VCaP (cell line): ENCODE measurements around the gene LSM12.
A peak's percentile ranks its signal among the peaks of the same experiment; 100 is the strongest.
"Not testable (repeated sequence)": the region's sequence is repeated elsewhere in the genome, so short reads cannot be mapped to it uniquely, and the experiment has no call there.

ENCODE experiments used
- H3K27ac ChIP-seq: fragments of 450-650 bp; 2 replicates; pipeline ENCODE4 v1.5.1; 2017
- TF ChIP-seq, protein P1 (sequence below): fragments of 450-650 bp; conservative IDR thresholded peaks from 2 replicates; pipeline ENCODE4 v1.5.1; 2017; ENCODE audit warnings: mild to moderate bottlenecking, moderate library complexity

LSM12 gene

DNA sequence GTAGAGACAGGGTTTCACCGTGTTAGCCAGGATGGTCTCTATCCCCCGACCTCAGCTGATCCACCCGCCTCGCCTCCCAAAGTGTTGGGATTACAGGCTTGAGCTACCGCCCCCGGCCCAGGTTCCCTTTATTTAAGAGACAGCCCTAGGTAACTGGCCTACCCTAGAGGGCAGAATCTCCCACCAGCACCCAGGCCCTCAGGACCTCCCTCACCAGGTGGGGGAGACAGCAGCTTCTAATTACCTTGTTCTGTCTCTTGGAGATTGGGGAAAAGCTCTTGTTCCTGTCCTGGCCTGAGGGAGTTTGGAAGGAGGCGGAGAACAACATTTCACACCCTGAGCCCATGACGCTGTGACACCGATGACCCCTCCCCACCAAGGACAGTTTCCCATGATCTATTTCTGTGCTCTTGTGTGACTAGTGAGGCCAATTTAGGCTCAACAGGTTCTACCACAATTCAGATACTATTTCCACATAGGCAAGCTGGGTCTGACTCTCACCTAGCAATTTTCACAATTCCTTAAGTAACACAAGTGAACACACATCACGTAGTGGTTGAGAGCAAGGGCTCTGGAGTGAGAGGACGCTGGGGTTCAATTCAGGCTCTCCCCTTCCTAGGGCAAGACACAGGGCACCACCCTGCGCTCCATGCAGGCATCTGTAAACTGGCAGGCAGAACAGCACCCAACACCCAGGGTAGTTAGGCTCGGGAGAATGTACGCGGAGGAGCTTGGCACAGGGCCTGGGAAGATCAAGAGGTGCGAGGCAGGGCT, 36.6 kb upstream of the LSM12 start:
- TF ChIP-seq, protein P1, sequence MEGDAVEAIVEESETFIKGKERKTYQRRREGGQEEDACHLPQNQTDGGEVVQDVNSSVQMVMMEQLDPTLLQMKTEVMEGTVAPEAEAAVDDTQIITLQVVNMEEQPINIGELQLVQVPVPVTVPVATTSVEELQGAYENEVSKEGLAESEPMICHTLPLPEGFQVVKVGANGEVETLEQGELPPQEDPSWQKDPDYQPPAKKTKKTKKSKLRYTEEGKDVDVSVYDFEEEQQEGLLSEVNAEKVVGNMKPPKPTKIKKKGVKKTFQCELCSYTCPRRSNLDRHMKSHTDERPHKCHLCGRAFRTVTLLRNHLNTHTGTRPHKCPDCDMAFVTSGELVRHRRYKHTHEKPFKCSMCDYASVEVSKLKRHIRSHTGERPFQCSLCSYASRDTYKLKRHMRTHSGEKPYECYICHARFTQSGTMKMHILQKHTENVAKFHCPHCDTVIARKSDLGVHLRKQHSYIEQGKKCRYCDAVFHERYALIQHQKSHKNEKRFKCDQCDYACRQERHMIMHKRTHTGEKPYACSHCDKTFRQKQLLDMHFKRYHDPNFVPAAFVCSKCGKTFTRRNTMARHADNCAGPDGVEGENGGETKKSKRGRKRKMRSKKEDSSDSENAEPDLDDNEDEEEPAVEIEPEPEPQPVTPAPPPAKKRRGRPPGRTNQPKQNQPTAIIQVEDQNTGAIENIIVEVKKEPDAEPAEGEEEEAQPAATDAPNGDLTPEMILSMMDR, result no peak

GRCh38 chr17:44101858-44102257, 35.4 kb upstream of the LSM12 start:
- not testable (repeated sequence) for H3K27ac ChIP-seq

More for the DNA sequence above, 36.6 kb upstream of the LSM12 start:
- H3K27ac ChIP-seq, result peak overlapping the region; percentile 47

DNA sequence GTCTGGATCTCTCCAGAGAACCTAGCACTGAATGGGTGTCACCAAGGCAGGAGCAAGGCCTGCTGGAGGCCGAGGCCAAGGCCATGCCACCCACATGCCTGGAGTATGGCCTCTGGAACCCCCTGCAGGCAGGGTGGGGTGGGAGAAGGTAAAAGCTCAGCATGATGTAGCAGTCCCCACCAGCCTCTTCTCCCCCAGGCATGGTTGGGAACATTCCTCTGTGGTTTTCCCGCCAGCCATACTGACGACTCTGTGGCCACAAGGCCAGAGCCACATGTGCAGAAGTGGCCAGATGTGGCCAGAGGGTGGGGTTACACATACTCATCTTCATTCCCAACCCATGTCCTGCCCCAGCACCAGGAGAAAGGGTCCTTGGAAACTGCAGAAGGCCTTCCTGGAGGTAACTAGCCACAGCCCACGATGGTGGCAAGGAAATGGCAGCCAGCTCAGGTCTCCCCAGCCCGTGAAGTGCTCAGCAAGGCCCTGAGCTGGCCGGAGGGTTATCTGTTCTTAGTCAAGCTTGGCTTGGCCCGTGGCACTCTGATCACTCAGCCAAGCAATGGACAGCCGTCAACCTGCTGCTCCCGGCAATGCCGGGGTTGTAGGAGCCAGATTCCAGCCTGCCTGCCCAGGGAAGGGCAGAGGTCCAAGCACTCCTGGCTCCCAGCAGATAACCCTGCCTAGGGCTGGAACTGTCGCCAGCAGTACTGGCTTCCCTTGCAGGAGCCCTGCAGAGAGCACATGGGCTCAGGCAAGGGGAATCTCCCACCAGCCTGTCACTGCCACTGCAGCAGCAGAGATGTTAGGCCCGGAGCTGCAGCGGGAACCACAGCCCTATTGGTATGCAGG, 30.9 kb upstream of the LSM12 start:
- H3K27ac ChIP-seq, result no peak overlapping the region
- TF ChIP-seq, protein P1, result no peak

DNA sequence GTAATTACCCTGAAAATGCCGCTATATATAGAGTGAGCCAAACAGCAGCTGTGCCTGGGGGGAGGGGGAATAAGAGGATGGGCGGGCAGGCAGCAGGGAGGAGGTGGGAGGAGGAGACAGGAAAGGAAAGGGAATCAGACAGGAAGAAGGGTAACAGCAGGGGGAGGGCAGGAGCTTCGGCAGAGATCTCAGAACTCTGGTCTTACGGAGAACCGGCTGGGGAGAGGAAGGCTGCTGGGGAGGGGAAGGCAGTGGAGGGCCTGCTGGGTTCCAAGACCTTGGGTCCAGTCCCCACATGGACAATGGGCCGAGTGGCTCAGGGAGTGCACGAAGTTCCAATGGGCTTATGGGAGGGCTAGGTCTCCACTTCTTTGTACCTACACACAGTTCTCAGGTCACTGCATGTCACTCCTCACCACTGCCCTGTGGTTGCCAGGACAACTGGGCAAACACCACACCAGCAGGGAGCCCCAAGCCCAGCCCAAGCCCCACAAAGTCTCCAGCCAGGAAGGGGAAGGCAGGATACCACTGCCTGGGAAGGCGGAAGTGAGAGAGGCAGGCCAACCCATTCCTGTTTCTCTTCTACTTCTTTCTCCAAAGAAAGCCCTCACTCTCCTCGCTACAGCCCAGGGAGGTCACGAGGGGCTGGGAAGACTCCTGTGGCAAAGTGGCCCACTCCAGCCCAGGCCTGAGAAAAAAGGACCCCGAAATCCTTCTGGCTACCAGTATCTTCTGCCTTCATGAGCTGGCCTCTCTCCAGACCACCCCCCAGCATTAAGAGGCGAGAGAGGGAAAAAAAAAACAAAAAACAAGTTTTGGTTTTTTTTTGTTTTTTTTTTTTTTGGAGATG, 29.4 kb upstream of the LSM12 start:
- TF ChIP-seq, protein P1, result no peak
- peak overlapping the region; percentile 58 for H3K27ac ChIP-seq

GRCh38 chr17:44095388-44095646, 28.8 kb upstream of the LSM12 start:
- H3K27ac ChIP-seq, result peak overlapping the region; percentile 58
- TF ChIP-seq, protein P1, result no peak

GRCh38 chr17:44094701-44095387, 28.4 kb upstream of the LSM12 start:
- TF ChIP-seq, protein P1, result no peak
- no peak overlapping the region; the same call in 1 of the 2 replicates for H3K27ac ChIP-seq

DNA sequence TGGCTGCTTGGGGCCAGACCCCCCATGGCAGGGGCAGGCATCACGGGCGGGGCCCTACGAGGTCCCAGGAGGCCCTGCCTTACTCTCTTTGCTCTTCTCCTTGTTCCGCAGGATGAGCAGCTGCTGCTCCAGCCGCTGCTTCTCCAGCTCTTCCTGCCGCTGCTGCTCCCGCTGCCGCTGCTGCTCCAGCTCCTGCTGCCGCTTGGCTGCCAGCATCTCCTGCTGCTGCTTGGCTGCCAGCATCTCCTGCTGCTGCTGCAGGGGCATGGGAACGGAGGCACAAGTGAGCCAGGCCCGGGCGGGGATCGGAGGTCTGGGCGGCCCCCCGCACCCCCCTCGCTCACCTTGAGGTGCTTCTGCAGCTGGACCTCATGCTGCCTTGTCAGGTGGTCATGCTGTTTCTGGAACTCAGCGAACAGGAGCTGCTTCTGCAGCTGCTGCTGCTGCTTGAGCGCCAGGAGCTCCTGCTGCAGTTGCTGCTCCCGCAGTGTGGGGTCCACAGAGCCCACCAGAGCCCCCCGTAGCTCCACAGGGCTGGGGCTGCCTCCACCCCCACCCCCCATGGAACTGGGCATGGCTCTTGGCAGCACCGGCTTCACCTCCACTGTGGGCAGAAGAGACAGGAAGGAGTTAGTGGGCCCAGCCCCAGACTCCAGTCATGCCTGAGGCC, 26.9 kb upstream of the LSM12 start:
- no peak overlapping the region for H3K27ac ChIP-seq
- TF ChIP-seq, protein P1, result no peak
